GM12873 (cell line): Measurements from ENCODE around the gene TRRAP.

Experiments used
- CTCF ChIP-seq: IDR thresholded peaks from 2 replicates; pipeline ENCODE4 v1.5.1; 2012; ENCODE audit warnings: low read depth, mild to moderate bottlenecking, moderate library complexity, low read length, control low read depth; ENCODE audit not compliant: insufficient read depth; ENCODE audit errors: missing control alignments

The TRRAP gene

GRCh38 chr7:98934267-98934666, 55.9 kb downstream of the TRRAP start:
- TF ChIP-seq CTCF, result no peak

GRCh38 chr7:98935811-98936210, 57.5 kb downstream of the TRRAP start:
- TF ChIP-seq CTCF, result no peak

- no peak for TF ChIP-seq CTCF
Measured at GRCh38 chr7:98943336-98943735, 65.0 kb downstream of the TRRAP start.

- TF ChIP-seq CTCF, result no peak
Measured at GRCh38 chr7:98944386-98944785, 66.1 kb downstream of the TRRAP start.

GRCh38 chr7:98945852-98946251, 67.5 kb downstream of the TRRAP start:
- TF ChIP-seq CTCF, result no peak

- no peak for TF ChIP-seq CTCF
Measured at GRCh38 chr7:98946389-98946788, 68.1 kb downstream of the TRRAP start.

GRCh38 chr7:98949336-98950044, 71.2 kb downstream of the TRRAP start:
- no peak for TF ChIP-seq CTCF
